Liver (tissue), 9 donors: ENCODE data around the gene NUCB2. TPM values are rescaled to one million over a fixed set of nuclear protein-coding genes. Genes with fewer than 3 reads are reported as not detected.
"Not testable (repeated sequence)": the region's sequence is repeated elsewhere in the genome, so short reads cannot be mapped to it uniquely, and the experiment has no call there.

Source experiments
- DNase-seq: peaks from one replicate; pipeline ENCODE4 v3.0.0-alpha.2; 2017; ENCODE audit warnings: low spot score
- H3K27ac ChIP-seq, 2 donors: one replicate each; pipeline ENCODE4 v1.7.0; 2013; ENCODE audit warnings: inconsistent platforms in 2 of 2, low read length in 2 of 2, control low read depth in 1 of 2, low read depth in 1 of 2, mild to moderate bottlenecking in 1 of 2
- H3K27me3 ChIP-seq, 4 donors: one replicate each; pipeline versions ENCODE4 v1.6.1 to v1.7.0; 2013; ENCODE audit warnings: low read length in 3 of 4, inconsistent platforms in 1 of 4, mild to moderate bottlenecking in 1 of 4, moderate library complexity in 1 of 4; ENCODE audit not compliant: control insufficient read depth in 4 of 4, insufficient read depth in 4 of 4
- H3K36me3 ChIP-seq, 4 donors: one replicate each; pipeline versions ENCODE4 v1.6.1 to v1.7.0; 2013; ENCODE audit warnings: low read length in 3 of 4, mild to moderate bottlenecking in 3 of 4, low read depth in 1 of 4, moderate library complexity in 1 of 4; ENCODE audit not compliant: control insufficient read depth in 4 of 4, insufficient read depth in 3 of 4
- H3K4me1 ChIP-seq, 4 donors: one replicate each; pipeline versions ENCODE4 v1.6.1 to v1.7.0; 2013; ENCODE audit warnings: low read length in 3 of 4, mild to moderate bottlenecking in 3 of 4, moderate library complexity in 1 of 4; ENCODE audit not compliant: control insufficient read depth in 4 of 4, insufficient read depth in 4 of 4
- H3K4me3 ChIP-seq, 3 donors: one replicate each; pipeline versions ENCODE4 v1.6.1 to v1.7.0; 2013; ENCODE audit warnings: low read length in 3 of 3, control low read depth in 1 of 3, low read depth in 1 of 3, mild to moderate bottlenecking in 1 of 3
- H3K9ac ChIP-seq, 2 donors: one replicate each; pipeline ENCODE4 v1.7.0; 2013; ENCODE audit warnings: low read length in 2 of 2, mild to moderate bottlenecking in 2 of 2, moderate library complexity in 2 of 2, control low read depth in 1 of 2, low read depth in 1 of 2
- H3K9me3 ChIP-seq, 4 donors: one replicate each; pipeline versions ENCODE4 v1.6.1 to v1.7.0; 2013; ENCODE audit warnings: low read length in 3 of 4; ENCODE audit not compliant: control insufficient read depth in 4 of 4
- EGR1 ChIP-seq, 2 donors: IDR thresholded peaks; 2 replicates each; pipeline ENCODE4 v1.6.1; 2016 to 2018; ENCODE audit warnings: antibody characterized with exemption in 2 of 2, low read depth in 2 of 2
- FOXA1 ChIP-seq: IDR thresholded peaks from 2 replicates; pipeline ENCODE4 v1.6.1; 2016; ENCODE audit warnings: antibody characterized with exemption
- FOXA2 ChIP-seq: IDR thresholded peaks from 2 replicates; pipeline ENCODE4 v1.6.1; 2016; ENCODE audit warnings: antibody characterized with exemption
- GABPA ChIP-seq, 2 donors: IDR thresholded peaks in 1 of 2; conservative IDR thresholded peaks in 1 of 2; 2 replicates each; pipeline ENCODE4 v1.6.1; 2016; ENCODE audit warnings: antibody characterized with exemption in 2 of 2, mild to moderate bottlenecking in 1 of 2, moderate library complexity in 1 of 2
- HNF4A ChIP-seq, 2 donors: conservative IDR thresholded peaks; 2 replicates each; pipeline ENCODE4 v1.6.1; 2016; ENCODE audit warnings: antibody characterized with exemption in 2 of 2, mild to moderate bottlenecking in 2 of 2
- HNF4G ChIP-seq: IDR thresholded peaks from 2 replicates; pipeline ENCODE4 v1.6.1; 2016; ENCODE audit warnings: antibody characterized with exemption
- JUND ChIP-seq, 2 donors: IDR thresholded peaks; 2 replicates each; pipeline ENCODE4 v1.6.1; 2016; ENCODE audit warnings: antibody characterized with exemption in 2 of 2
- MAX ChIP-seq: IDR thresholded peaks from 2 replicates; pipeline ENCODE4 v1.6.1; 2016; ENCODE audit warnings: antibody characterized with exemption
- NR2F2 ChIP-seq: IDR thresholded peaks from 2 replicates; pipeline ENCODE4 v1.6.1; 2016; ENCODE audit warnings: antibody characterized with exemption
- RAD21 ChIP-seq, 2 donors: IDR thresholded peaks; 2 replicates each; pipeline ENCODE4 v1.6.1; 2016; ENCODE audit warnings: antibody characterized with exemption in 2 of 2, mild to moderate bottlenecking in 2 of 2
- RXRA ChIP-seq, 2 donors: IDR thresholded peaks; 2 replicates each; pipeline ENCODE4 v1.6.1; 2017 to 2018; ENCODE audit warnings: antibody characterized with exemption in 2 of 2, mild to moderate bottlenecking in 1 of 2
- SP1 ChIP-seq: IDR thresholded peaks from 2 replicates; pipeline ENCODE4 v1.6.1; 2018; ENCODE audit warnings: antibody characterized with exemption, mild to moderate bottlenecking
- TAF1 ChIP-seq: conservative IDR thresholded peaks from 2 replicates; pipeline ENCODE4 v1.6.1; 2016; ENCODE audit warnings: antibody characterized with exemption, mild to moderate bottlenecking
- YY1 ChIP-seq: IDR thresholded peaks from 2 replicates; pipeline ENCODE4 v1.6.1; 2016; ENCODE audit warnings: antibody characterized with exemption, mild to moderate bottlenecking
- ZBTB33 ChIP-seq: IDR thresholded peaks from 2 replicates; pipeline ENCODE4 v1.6.1; 2016; ENCODE audit warnings: antibody characterized with exemption
- WGBS: extraction: QIAGEN DNeasy Blood & Tissue Kit; methylation state at CpG from one replicate; pipeline ENCODE4 v1.1.7; 2013; 5-methylcytosine and 5-hydroxymethylcytosine counted together
- polyA plus RNA-seq, 2 donors: library from polyadenylated mRNA; stranded (reverse) in 1 of 2; unstranded in 1 of 2; fragments of 200-250 nt in 1 of 2; fragments of >200 nt in 1 of 2; fragmentation: Nextera tagmentation in 1 of 2; extraction: Ambion mirVana in 1 of 2; gene quantifications; one replicate each; pipeline versions ENCODE4 v1.2.1 to v1.2.3, GENCODE V29; 2013 to 2015
- total RNA-seq, 2 donors: library from RNA; depleted of rRNA; stranded (reverse); fragments of >200 nt; gene quantifications; one replicate each; pipeline ENCODE4 v1.2.3, GENCODE V29; 2014
- TF ChIP-seq, protein P1 (sequence below): IDR thresholded peaks from 2 replicates; pipeline ENCODE4 v1.6.1; 2016; ENCODE audit warnings: antibody characterized with exemption, mild to moderate bottlenecking
- TF ChIP-seq, protein P2 (sequence below): IDR thresholded peaks from 2 replicates; pipeline ENCODE4 v1.6.1; 2016; ENCODE audit warnings: antibody characterized with exemption
- TF ChIP-seq, protein P3 (sequence below): fragments of 150-350 bp; IDR thresholded peaks from 2 replicates; pipeline ENCODE4 v1.5.1; 2017; ENCODE audit warnings: improper control_type of control experiment, low read depth, low read length; ENCODE audit not compliant: missing input control
- donor health status: healthy.
- donor health status: healthy.
- donor health status: healthy.
- donor health status: healthy.
- donor health status: healthy.

Gene NUCB2
- total and polyA plus RNA-seq, 4 donors: 68.5 to 112 (median 103) TPM

DNA sequence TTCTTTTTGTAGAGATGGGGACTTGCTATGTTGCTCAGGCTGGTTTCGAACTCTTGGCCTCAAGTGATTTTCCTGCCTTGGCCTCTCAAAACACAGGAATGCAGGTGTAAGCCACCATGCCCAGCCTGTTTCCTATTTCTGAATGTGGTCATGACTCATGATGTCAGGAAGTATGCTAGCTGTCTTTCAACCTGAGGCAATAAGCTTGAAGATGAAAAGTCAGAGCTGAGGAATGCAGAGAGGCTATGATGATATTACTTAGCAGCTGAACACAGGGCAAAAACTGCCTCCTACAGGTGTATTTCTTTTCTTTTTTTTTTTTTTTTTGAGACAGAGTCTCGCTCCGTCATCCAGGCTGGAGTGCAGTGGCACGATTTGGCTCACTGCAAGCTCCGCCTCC lies 9.0 kb upstream of the NUCB2 start:
- no peak overlapping the region for H3K27ac ChIP-seq
- H3K9me3 ChIP-seq: no peaks in the 10 kb centered on the region
- H3K4me1 ChIP-seq: no peaks in the 10 kb centered on the region
- H3K4me3 ChIP-seq: no peak overlapping the region
- H3K36me3 ChIP-seq: no peaks in the 10 kb centered on the region
- H3K9ac ChIP-seq: no peak overlapping the region
- 92% methylated on average over 5 of the region's 5 CpGs for WGBS
- no peak for TF ChIP-seq RAD21 (IDR thresholded peaks at IDR 0.05)
- no peak for TF ChIP-seq FOXA1
- no peak for TF ChIP-seq HNF4G
- no peak for TF ChIP-seq GABPA (IDR thresholded peaks at IDR 0.05 in 1 of 2, conservative IDR thresholded peaks at IDR 0.05 in 1 of 2)
- TF ChIP-seq RXRA (IDR thresholded peaks at IDR 0.05): no peak
- TF ChIP-seq ZBTB33: no peak
- no peak for TF ChIP-seq SP1
- TF ChIP-seq EGR1 (IDR thresholded peaks at IDR 0.05; ENCODE audit: low read depth in 2 of 2): no peak
- no peak for TF ChIP-seq MAX
- TF ChIP-seq, protein P1, sequence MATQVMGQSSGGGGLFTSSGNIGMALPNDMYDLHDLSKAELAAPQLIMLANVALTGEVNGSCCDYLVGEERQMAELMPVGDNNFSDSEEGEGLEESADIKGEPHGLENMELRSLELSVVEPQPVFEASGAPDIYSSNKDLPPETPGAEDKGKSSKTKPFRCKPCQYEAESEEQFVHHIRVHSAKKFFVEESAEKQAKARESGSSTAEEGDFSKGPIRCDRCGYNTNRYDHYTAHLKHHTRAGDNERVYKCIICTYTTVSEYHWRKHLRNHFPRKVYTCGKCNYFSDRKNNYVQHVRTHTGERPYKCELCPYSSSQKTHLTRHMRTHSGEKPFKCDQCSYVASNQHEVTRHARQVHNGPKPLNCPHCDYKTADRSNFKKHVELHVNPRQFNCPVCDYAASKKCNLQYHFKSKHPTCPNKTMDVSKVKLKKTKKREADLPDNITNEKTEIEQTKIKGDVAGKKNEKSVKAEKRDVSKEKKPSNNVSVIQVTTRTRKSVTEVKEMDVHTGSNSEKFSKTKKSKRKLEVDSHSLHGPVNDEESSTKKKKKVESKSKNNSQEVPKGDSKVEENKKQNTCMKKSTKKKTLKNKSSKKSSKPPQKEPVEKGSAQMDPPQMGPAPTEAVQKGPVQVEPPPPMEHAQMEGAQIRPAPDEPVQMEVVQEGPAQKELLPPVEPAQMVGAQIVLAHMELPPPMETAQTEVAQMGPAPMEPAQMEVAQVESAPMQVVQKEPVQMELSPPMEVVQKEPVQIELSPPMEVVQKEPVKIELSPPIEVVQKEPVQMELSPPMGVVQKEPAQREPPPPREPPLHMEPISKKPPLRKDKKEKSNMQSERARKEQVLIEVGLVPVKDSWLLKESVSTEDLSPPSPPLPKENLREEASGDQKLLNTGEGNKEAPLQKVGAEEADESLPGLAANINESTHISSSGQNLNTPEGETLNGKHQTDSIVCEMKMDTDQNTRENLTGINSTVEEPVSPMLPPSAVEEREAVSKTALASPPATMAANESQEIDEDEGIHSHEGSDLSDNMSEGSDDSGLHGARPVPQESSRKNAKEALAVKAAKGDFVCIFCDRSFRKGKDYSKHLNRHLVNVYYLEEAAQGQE: no peak
- TF ChIP-seq FOXA2: no peak
- TF ChIP-seq, protein P2, sequence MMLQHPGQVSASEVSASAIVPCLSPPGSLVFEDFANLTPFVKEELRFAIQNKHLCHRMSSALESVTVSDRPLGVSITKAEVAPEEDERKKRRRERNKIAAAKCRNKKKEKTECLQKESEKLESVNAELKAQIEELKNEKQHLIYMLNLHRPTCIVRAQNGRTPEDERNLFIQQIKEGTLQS: no peak
- TF ChIP-seq TAF1: no peak
- TF ChIP-seq JUND (IDR thresholded peaks at IDR 0.05): no peak
- TF ChIP-seq YY1: no peak
- TF ChIP-seq NR2F2: no peak
- TF ChIP-seq, protein P3, sequence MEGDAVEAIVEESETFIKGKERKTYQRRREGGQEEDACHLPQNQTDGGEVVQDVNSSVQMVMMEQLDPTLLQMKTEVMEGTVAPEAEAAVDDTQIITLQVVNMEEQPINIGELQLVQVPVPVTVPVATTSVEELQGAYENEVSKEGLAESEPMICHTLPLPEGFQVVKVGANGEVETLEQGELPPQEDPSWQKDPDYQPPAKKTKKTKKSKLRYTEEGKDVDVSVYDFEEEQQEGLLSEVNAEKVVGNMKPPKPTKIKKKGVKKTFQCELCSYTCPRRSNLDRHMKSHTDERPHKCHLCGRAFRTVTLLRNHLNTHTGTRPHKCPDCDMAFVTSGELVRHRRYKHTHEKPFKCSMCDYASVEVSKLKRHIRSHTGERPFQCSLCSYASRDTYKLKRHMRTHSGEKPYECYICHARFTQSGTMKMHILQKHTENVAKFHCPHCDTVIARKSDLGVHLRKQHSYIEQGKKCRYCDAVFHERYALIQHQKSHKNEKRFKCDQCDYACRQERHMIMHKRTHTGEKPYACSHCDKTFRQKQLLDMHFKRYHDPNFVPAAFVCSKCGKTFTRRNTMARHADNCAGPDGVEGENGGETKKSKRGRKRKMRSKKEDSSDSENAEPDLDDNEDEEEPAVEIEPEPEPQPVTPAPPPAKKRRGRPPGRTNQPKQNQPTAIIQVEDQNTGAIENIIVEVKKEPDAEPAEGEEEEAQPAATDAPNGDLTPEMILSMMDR: no peak
- TF ChIP-seq HNF4A (conservative IDR thresholded peaks at IDR 0.05): no peak
- H3K27me3 ChIP-seq: no peaks in the 10 kb centered on the region
- DNase-seq: no peak

DNA sequence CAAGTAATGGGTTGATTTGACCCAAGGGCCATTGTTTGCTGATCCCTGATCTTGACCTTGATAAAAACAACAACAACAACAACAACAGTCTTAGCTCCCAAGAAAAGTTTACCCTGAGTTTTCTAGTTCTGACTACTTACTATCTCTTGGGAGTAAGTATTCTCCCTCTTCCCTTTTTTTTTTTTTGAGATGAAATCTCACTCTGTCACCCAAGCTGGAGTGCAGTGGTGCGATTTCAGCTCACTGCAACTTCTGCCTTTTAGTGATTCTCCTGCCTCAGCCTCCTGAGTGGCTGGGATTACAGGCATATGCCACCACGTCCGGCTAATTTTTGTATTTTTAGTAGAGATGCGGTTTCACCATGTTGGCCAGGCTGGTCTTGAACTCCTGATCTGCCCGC lies 8.0 kb upstream of the NUCB2 start:
- H3K4me3 ChIP-seq, H3K36me3 ChIP-seq, H3K4me1 ChIP-seq, H3K27me3 ChIP-seq, H3K9ac ChIP-seq, H3K9me3 ChIP-seq, DNase-seq, H3K27ac ChIP-seq: not testable (repeated sequence)
- 88% methylated on average over 5 of the region's 5 CpGs for WGBS
